ENCODE results near the gene RTN4RL1.

The RTN4RL1 gene

GRCh38 chr17:2040942-2041560, 15.9 kb upstream of the RTN4RL1 start:
- peak overlapping the region; percentile 70 for H3K4me3 ChIP-seq (ENCODE audit: low read depth, low read length)
- peaks cover 6% of the 10 kb centered on the region for H3K4me1 ChIP-seq (ENCODE audit: control insufficient read depth, insufficient read depth, low read length)
- no peak overlapping the region for H3K27ac ChIP-seq (ENCODE audit: extremely low read depth, low read depth, low read length)
- TF ChIP-seq FEZF1 (tag by site-specific recombination; IDR thresholded peaks at IDR 0.05) (no peak), ZNF398 (tag by site-specific recombination; IDR thresholded peaks at IDR 0.05) (0 out of 2 replicates have a peak, but pooled peaks have one; percentile 15), ZNF660 (tag by site-specific recombination; IDR thresholded peaks at IDR 0.05) (no peak), KLF7 (tag by site-specific recombination; IDR thresholded peaks at IDR 0.05; ENCODE audit: borderline replicate concordance) (no peak), BCL6B (tag by site-specific recombination; IDR thresholded peaks at IDR 0.05) (no peak)
- POLR2A ChIA-PET = interaction anchor here (1.2 to 1.6 kb wide), 3 partner anchors 16 to 324 kb away, joined by 4 to 7 read pairs (median 5); partner anchors contain the start of gene RTN4RL1
- no peaks in the 10 kb centered on the region for H3K9me3 ChIP-seq (ENCODE audit: control insufficient read depth, insufficient read depth, low read depth, low read length)
- H3K36me3 ChIP-seq (ENCODE audit: control insufficient read depth in 2 of 2, insufficient read depth in 1 of 2, low read length in 2 of 2) = peaks cover 14 to 68% of the 10 kb centered on the region in 2 experiments
- CTCF ChIA-PET = interaction anchor here (0.6 to 1.9 kb wide), 12 partner anchors 10 to 467 kb away, joined by 3 to 13 read pairs (median 4); partner anchors contain the start of gene RTN4RL1

DNA sequence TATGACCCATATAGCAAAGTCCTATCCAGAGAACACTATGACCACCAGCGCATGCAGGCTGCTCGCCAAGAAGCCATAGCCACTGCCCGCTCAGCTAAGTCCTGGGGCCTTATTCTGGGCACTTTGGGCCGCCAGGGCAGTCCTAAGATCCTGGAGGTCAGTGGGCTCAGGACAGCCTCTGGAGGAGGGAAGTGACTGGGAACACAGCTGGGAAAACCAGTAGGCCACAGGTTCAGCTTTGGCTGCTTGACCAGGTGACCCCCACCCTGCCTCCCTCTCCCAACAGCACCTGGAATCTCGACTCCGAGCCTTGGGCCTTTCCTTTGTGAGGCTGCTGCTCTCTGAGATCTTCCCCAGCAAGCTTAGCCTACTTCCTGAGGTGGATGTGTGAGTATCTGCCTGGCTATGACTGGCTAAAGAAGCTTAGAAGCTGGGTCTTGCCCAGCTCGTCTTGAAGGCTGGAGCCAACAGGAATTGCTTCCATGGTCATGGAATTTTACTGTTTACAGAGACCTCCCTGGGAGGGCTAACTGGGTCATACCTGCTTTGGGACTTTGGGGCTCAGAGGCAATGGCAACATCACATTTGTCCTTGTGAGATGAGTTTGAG, 15.2 kb upstream of the RTN4RL1 start:
- Histone ChIP-seq H3K27ac (ENCODE audit: extremely low read depth, low read depth, low read length) (no peak overlapping the region), H3K4me3 (ENCODE audit: low read depth, low read length) (no peak overlapping the region), H3K4me1 (ENCODE audit: control insufficient read depth, insufficient read depth, low read length) (peaks cover 6% of the 10 kb centered on the region), H3K36me3 (ENCODE audit: control insufficient read depth in 2 of 2, insufficient read depth in 1 of 2, low read length in 2 of 2) (peaks cover 14 to 75% of the 10 kb centered on the region in 2 experiments), H3K9me3 (ENCODE audit: control insufficient read depth, insufficient read depth, low read depth, low read length) (no peaks in the 10 kb centered on the region)
- ChIA-PET CTCF (interaction anchor here (0.6 to 1.9 kb wide), 9 partner anchors 9 to 466 kb away, joined by 3 to 13 read pairs (median 5); partner anchors contain the start of gene RTN4RL1), POLR2A (interaction anchor here (1.5 kb wide), 1 partner anchor 324 kb away, joined by 4 read pairs; no protein-coding TSS in a partner anchor)
- TF ChIP-seq GLIS1 (tag by site-specific recombination; IDR thresholded peaks at IDR 0.05) (peak; percentile 29; the same call in 1 of the 2 replicates), ZNF623 (tag by site-specific recombination; IDR thresholded peaks at IDR 0.05) (no peak)

GRCh38 chr17:2037155-2037554, 12.0 kb upstream of the RTN4RL1 start:
- peaks cover 0 to 64% of the 10 kb centered on the region in 2 experiments; a peak in 2 of 3 replicates for H3K36me3 ChIP-seq (ENCODE audit: control insufficient read depth in 2 of 2, insufficient read depth in 1 of 2, low read length in 2 of 2)
- no peak overlapping the region for H3K27ac ChIP-seq (ENCODE audit: extremely low read depth, low read depth, low read length)
- TF ChIP-seq ZBTB20 (tag by site-specific recombination; IDR thresholded peaks at IDR 0.05) = no peak
- no peak for TF ChIP-seq ZBTB7A (tag by site-specific recombination; IDR thresholded peaks at IDR 0.05; ENCODE audit: low read depth)
- TF ChIP-seq ZNF155 (tag by site-specific recombination; IDR thresholded peaks at IDR 0.05) = no peak
- TF ChIP-seq, protein P1, sequence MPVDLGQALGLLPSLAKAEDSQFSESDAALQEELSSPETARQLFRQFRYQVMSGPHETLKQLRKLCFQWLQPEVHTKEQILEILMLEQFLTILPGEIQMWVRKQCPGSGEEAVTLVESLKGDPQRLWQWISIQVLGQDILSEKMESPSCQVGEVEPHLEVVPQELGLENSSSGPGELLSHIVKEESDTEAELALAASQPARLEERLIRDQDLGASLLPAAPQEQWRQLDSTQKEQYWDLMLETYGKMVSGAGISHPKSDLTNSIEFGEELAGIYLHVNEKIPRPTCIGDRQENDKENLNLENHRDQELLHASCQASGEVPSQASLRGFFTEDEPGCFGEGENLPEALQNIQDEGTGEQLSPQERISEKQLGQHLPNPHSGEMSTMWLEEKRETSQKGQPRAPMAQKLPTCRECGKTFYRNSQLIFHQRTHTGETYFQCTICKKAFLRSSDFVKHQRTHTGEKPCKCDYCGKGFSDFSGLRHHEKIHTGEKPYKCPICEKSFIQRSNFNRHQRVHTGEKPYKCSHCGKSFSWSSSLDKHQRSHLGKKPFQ (tag by site-specific recombination; IDR thresholded peaks at IDR 0.05) = no peak
- TF ChIP-seq ZNF677 (tag by site-specific recombination; IDR thresholded peaks at IDR 0.05) = no peak
- TF ChIP-seq ZNF561 (tag by site-specific recombination; IDR thresholded peaks at IDR 0.05; ENCODE audit: borderline replicate concordance) = no peak
- no peak for TF ChIP-seq ZNF623 (tag by site-specific recombination; IDR thresholded peaks at IDR 0.05)
- TF ChIP-seq ZNF610 (tag by site-specific recombination; IDR thresholded peaks at IDR 0.05; ENCODE audit: borderline replicate concordance) = no peak
- no peak for TF ChIP-seq ZIC2 (tag by site-specific recombination; IDR thresholded peaks at IDR 0.05)
- no peak for TF ChIP-seq GFI1B (tag by site-specific recombination; IDR thresholded peaks at IDR 0.05)
- CTCF ChIA-PET = interaction anchor here (0.8 to 2.2 kb wide), 3 partner anchors 11 to 155 kb away, joined by 3 to 11 read pairs (median 4); no protein-coding TSS in a partner anchor
- no peaks in the 10 kb centered on the region for H3K9me3 ChIP-seq (ENCODE audit: control insufficient read depth, insufficient read depth, low read depth, low read length)
- no peak overlapping the region for H3K4me3 ChIP-seq (ENCODE audit: low read depth, low read length)
- no peaks in the 10 kb centered on the region for H3K4me1 ChIP-seq (ENCODE audit: control insufficient read depth, insufficient read depth, low read length)
- POLR2A ChIA-PET = interaction anchor here (1.6 kb wide), 1 partner anchor 321 kb away, joined by 3 read pairs; no protein-coding TSS in a partner anchor

Data from HEK293 (cell line).